GM12865 (cell line): ENCODE results near the gene ULK2.

Experiments
- DNase-seq: peaks from one replicate; pipeline ENCODE4 v3.0.0; 2010; ENCODE audit warnings: low read depth
- H3K4me3 ChIP-seq: 2 replicates; pipeline ENCODE4 v1.5.1; 2011; ENCODE audit warnings: mild to moderate bottlenecking, low read depth, low read length, control low read depth
- TF ChIP-seq, protein P1 (sequence below): IDR thresholded peaks from 2 replicates; pipeline ENCODE4 v1.5.1; 2011; ENCODE audit warnings: low read length, control low read depth, low read depth, inconsistent platforms; ENCODE audit not compliant: insufficient read depth; ENCODE audit errors: missing control alignments

ULK2 gene

GRCh38 chr17:19740933-19741332 is 126.8 kb downstream of the ULK2 start:
- no peak for DNase-seq
- H3K4me3 ChIP-seq, result no peak overlapping the region
- TF ChIP-seq, protein P1, sequence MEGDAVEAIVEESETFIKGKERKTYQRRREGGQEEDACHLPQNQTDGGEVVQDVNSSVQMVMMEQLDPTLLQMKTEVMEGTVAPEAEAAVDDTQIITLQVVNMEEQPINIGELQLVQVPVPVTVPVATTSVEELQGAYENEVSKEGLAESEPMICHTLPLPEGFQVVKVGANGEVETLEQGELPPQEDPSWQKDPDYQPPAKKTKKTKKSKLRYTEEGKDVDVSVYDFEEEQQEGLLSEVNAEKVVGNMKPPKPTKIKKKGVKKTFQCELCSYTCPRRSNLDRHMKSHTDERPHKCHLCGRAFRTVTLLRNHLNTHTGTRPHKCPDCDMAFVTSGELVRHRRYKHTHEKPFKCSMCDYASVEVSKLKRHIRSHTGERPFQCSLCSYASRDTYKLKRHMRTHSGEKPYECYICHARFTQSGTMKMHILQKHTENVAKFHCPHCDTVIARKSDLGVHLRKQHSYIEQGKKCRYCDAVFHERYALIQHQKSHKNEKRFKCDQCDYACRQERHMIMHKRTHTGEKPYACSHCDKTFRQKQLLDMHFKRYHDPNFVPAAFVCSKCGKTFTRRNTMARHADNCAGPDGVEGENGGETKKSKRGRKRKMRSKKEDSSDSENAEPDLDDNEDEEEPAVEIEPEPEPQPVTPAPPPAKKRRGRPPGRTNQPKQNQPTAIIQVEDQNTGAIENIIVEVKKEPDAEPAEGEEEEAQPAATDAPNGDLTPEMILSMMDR, result no peak

GRCh38 chr17:19739241-19740201 is 128.2 kb downstream of the ULK2 start:
- DNase-seq, result no peak
- H3K4me3 ChIP-seq, result no peak overlapping the region
- TF ChIP-seq, protein P1, result no peak

GRCh38 chr17:19738757-19739156 is 129.0 kb downstream of the ULK2 start:
- TF ChIP-seq, protein P1, result no peak

GRCh38 chr17:19738073-19738449 is 129.7 kb downstream of the ULK2 start:
- TF ChIP-seq, protein P1, result no peak
- H3K4me3 ChIP-seq, result no peak overlapping the region
- no peak for DNase-seq

More at GRCh38 chr17:19738757-19739156, 129.0 kb downstream of the ULK2 start:
- no peak for DNase-seq
- no peak overlapping the region for H3K4me3 ChIP-seq

DNA sequence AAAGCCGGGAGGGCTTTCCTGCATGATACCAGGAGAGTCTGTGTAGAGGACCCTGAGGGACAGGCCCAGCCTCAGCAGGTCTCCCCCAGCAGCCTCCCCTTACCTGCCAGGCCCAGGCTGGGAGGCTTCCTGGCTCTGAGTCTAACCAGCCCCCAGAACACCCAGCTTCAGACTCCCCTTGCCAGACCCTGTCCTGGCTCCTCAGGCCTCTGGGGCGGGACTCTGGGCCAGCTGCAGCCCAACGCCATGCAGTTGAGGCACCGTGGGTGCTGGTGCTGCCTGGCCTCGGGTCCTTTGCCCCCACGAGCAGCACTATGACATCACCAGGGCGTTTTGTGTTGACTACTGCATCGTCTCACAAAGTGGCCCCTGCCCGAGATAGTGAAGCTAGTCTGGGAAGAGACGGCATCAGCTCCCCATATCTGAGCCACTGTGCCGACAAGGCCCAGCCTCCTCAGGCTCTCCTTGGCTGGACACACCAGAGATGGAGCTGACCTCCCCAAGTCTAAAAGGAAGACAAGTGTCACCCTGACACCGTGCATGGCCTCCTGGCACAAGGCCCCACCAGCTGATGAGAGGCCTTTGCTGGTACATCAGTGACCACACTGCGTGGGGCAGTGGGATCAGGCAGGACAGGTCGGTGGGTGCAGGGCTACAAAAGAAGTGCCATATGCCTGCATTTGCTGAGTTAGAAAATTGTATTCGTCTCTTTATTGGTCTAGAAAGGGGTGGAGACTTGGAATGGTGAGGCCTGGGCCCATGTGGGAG is 130.2 kb downstream of the ULK2 start:
- TF ChIP-seq, protein P1, result no peak
- DNase-seq, result no peak
- H3K4me3 ChIP-seq, result no peak overlapping the region

GRCh38 chr17:19736071-19736470 is 131.7 kb downstream of the ULK2 start:
- DNase-seq, result no peak
- TF ChIP-seq, protein P1, result no peak
- no peak overlapping the region for H3K4me3 ChIP-seq
